OCI-LY7 (cell line): ENCODE data around the gene TTI1. TPM values are rescaled to one million over a fixed set of nuclear protein-coding genes. Genes with fewer than 3 reads are reported as not detected.
A peak's percentile ranks its signal among the peaks of the same experiment; 100 is the strongest.

Source experiments
- BruUV-seq: library from RNA; stranded (reverse); fragments of 400-500 nt; replicated peaks from 2 replicates; lab custom pipeline; 2021; lab: Mats Ljungman, UMichigan
- CTCF ChIA-PET: fragments of 300-600 bp; sonication (Branson Sonifier 250); formaldehyde crosslinking; loops from one replicate; lab custom pipeline; 2022; ENCODE audit warnings: antibody characterized with exemption; ENCODE audit not compliant: unreplicated experiment; lab: Charles Lee
- POLR2A ChIA-PET: fragments of 300-600 bp; sonication (Branson Sonifier 250); formaldehyde crosslinking; loops from one replicate; lab custom pipeline; 2022; ENCODE audit warnings: antibody characterized with exemption; lab: Charles Lee
- DNase-seq: peaks from one replicate; pipeline ENCODE4 v3.0.0-alpha.2; 2015; ENCODE audit warnings: low spot score
- H2AFZ ChIP-seq: fragments of 200-600 bp; sonication (generic), shearing (Covaris generic); 2 replicates; pipeline ENCODE4 v1.6.1; 2014; ENCODE audit warnings: mild to moderate bottlenecking, antibody characterized with exemption, low read length, moderate library complexity
- H3K27ac ChIP-seq: fragments of 200-600 bp; sonication (generic); 2 replicates; pipeline ENCODE4 v1.5.1; 2014; ENCODE audit warnings: mixed run types, low read depth, mild to moderate bottlenecking, moderate library complexity, low read length, inconsistent platforms; ENCODE audit not compliant: poor library complexity, severe bottlenecking
- H3K36me3 ChIP-seq: fragments of 200-600 bp; sonication (generic); 2 replicates; pipeline ENCODE4 v1.6.1; 2014; ENCODE audit warnings: mild to moderate bottlenecking, antibody characterized with exemption, low read length, moderate library complexity, mixed read lengths; ENCODE audit not compliant: insufficient read depth
- H3K4me1 ChIP-seq: fragments of 200-600 bp; sonication (generic); 2 replicates; pipeline ENCODE4 v1.5.1; 2014; ENCODE audit warnings: mild to moderate bottlenecking, low read length; ENCODE audit not compliant: insufficient read depth, poor library complexity, severe bottlenecking
- H3K4me2 ChIP-seq: fragments of 200-600 bp; sonication (generic); 2 replicates; pipeline ENCODE4 v1.6.1; 2014; ENCODE audit warnings: mild to moderate bottlenecking, low read length
- H3K4me3 ChIP-seq: fragments of 200-600 bp; sonication (generic); 2 replicates; pipeline ENCODE4 v1.5.1; 2014; ENCODE audit warnings: mild to moderate bottlenecking, low read depth, low read length; ENCODE audit not compliant: poor library complexity, severe bottlenecking
- H3K79me2 ChIP-seq: fragments of 200-600 bp; sonication (generic); 2 replicates; pipeline ENCODE4 v1.6.1; 2016; ENCODE audit warnings: low read depth, mild to moderate bottlenecking, low read length, moderate library complexity, mixed read lengths; ENCODE audit not compliant: insufficient read depth
- H3K9me2 ChIP-seq: fragments of 200-600 bp; sonication (generic); 2 replicates; pipeline ENCODE4 v1.6.1; 2016; ENCODE audit warnings: mild to moderate bottlenecking, low read length, mixed read lengths; ENCODE audit not compliant: insufficient read depth
- H3K9me3 ChIP-seq: fragments of 200-600 bp; sonication (generic); 2 replicates; pipeline ENCODE4 v1.6.1; 2014; ENCODE audit warnings: mild to moderate bottlenecking, mixed run types, low read length, mixed read lengths
- H4K20me1 ChIP-seq: fragments of 200-600 bp; sonication (generic); 2 replicates; pipeline ENCODE4 v1.6.1; 2014; ENCODE audit warnings: mild to moderate bottlenecking, antibody characterized with exemption, low read length, moderate library complexity, mixed read lengths; ENCODE audit not compliant: insufficient read depth
- CTCF ChIP-seq: fragments of 200-600 bp; sonication (generic); conservative IDR thresholded peaks from 2 replicates; pipeline ENCODE4 v1.5.1; 2014; ENCODE audit warnings: mild to moderate bottlenecking, antibody characterized with exemption, low read length, moderate library complexity, mixed read lengths
- EZH2phosphoT487 ChIP-seq: fragments of 200-600 bp; sonication (generic); IDR thresholded peaks from 2 replicates; pipeline ENCODE4 v1.6.1; 2018; ENCODE audit warnings: low read depth, borderline replicate concordance, mild to moderate bottlenecking, mixed run types, antibody characterized with exemption, low read length, moderate library complexity, mixed read lengths
- intact Hi-C: fragments of 100-400 bp; cut with micrococcal nuclease; formaldehyde crosslinking; loops from one replicate; pipeline ENCODE4 v1.10.0; 2022; ENCODE audit not compliant: unreplicated experiment
- total RNA-seq, 2 experiments: library from RNA; depleted of rRNA in 1 of 2; stranded (reverse); fragments of >200 nt in 1 of 2; shearing (Covaris generic) in 1 of 2; gene quantifications; 2 replicates each; pipeline ENCODE4 v1.2.3, GENCODE V29; 2014 to 2022

Gene TTI1
- total RNA-seq, 2 experiments from 2014 or later: 22.4 to 28.7 TPM

DNA sequence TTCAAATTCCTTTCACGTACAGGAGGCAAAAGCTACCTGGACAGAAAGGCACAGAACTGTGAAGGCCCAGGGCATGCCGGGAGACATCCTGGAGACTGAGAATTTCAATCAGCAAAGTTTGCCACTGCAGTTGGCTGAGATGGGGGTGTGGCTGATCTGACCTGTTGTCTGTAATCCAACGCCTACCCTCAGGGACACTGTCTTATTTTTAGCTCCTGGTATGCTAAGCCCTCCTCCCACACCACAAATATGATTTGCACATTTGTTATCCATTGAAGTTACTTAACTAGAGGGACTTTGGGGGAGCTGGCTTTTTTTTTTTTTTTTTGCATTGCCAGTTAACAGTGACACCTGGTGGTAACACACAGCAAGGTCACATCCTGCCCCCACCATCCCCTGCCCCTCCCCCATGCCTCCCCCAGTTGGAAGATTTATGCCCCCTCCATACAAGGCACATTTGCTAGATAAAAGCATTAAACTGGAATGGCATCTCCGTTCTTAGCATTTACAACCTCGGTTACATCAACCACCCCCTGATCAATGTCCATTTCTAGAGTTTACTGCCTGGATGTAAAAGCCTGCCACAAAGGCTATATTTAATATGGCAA lies 40.4 kb downstream of the TTI1 start:
- peaks cover 89% of the 10 kb centered on the region; the same call in 1 of the 2 replicates for H3K36me3 ChIP-seq
- H3K27ac ChIP-seq: no peak overlapping the region
- ChIA-PET POLR2A (interaction anchor here (0.7 kb wide), 1 partner anchor 1505 kb away, joined by 3 read pairs; no protein-coding TSS in a partner anchor), CTCF (interaction anchor here (0.6 kb wide), 2 partner anchors 139 to 343 kb away, joined by 3 to 6 read pairs; no protein-coding TSS in a partner anchor)
- no peak overlapping the region for H3K4me3 ChIP-seq
- intact Hi-C loops: loop anchor here (2.0 to 5.0 kb wide), 4 partner anchors 90 to 428 kb away; partner anchors contain the start of gene VSTM2L
- H3K4me2 ChIP-seq: no peak overlapping the region
- no TSS peak for BruUV-seq
- H4K20me1 ChIP-seq: no peaks in the 10 kb centered on the region
- no peak overlapping the region for H2AFZ ChIP-seq
- DNase-seq: peak; percentile 42
- H3K4me1 ChIP-seq: peaks cover 19% of the 10 kb centered on the region
- no peaks in the 10 kb centered on the region for H3K9me3 ChIP-seq
- H3K79me2 ChIP-seq: no peaks in the 10 kb centered on the region
- no peaks in the 10 kb centered on the region for H3K9me2 ChIP-seq
- TF ChIP-seq EZH2phosphoT487: no peak
- TF ChIP-seq CTCF: peak; percentile 81

GRCh38 chr20:37991908-37992307 lies 41.3 kb downstream of the TTI1 start:
- H3K4me3 ChIP-seq: no peak overlapping the region
- H3K36me3 ChIP-seq: peaks cover 87% of the 10 kb centered on the region; the same call in 1 of the 2 replicates
- H4K20me1 ChIP-seq: no peaks in the 10 kb centered on the region
- H3K4me2 ChIP-seq: no peak overlapping the region
- no peaks in the 10 kb centered on the region for H3K9me3 ChIP-seq
- TF ChIP-seq EZH2phosphoT487: no peak
- TF ChIP-seq CTCF: no peak
- no peak for DNase-seq
- no peaks in the 10 kb centered on the region for H3K79me2 ChIP-seq
- ChIA-PET POLR2A (interaction anchor here (0.7 kb wide), 1 partner anchor 17 kb away, joined by 3 read pairs; no protein-coding TSS in a partner anchor), CTCF (no interaction called here)
- intact Hi-C loops: loop anchor here (2.0 to 5.0 kb wide), 4 partner anchors 89 to 427 kb away; partner anchors contain the start of gene VSTM2L
- H3K4me1 ChIP-seq: peaks cover 19% of the 10 kb centered on the region
- H3K9me2 ChIP-seq: no peaks in the 10 kb centered on the region
- BruUV-seq: no TSS peak
- H3K27ac ChIP-seq: no peak overlapping the region
- H2AFZ ChIP-seq: no peak overlapping the region
